ENCODE data around the gene ITPR3. TPM values are rescaled to one million over a fixed set of nuclear protein-coding genes. Genes with fewer than 3 reads are reported as not detected.

Gene ITPR3
- total RNA-seq, 4 donors from 2014 or later: 174 to 206 (median 199) TPM

- peaks cover 2% of the 10 kb centered on the region for H3K4me1 ChIP-seq
- TF ChIP-seq POLR2A (IDR thresholded peaks at IDR 0.05) (no peak), CTCF (IDR thresholded peaks at IDR 0.05) (no peak), EP300 (IDR thresholded peaks at IDR 0.05) (no peak), POLR2AphosphoS5 (IDR thresholded peaks at IDR 0.05) (no peak)
- 90% methylated on average over 21 of the region's 27 CpGs for WGBS
- no peak overlapping the region for H3K27ac ChIP-seq
- no peaks in the 10 kb centered on the region for H3K27me3 ChIP-seq
- H3K4me3 ChIP-seq: no peak overlapping the region
- H3K36me3 ChIP-seq: peaks cover 100% of the 10 kb centered on the region
- no peak for DNase-seq (ENCODE audit: low spot score in 2 of 2)
- no peaks in the 10 kb centered on the region for H3K9me3 ChIP-seq
Observed at GRCh38 chr6:33686981-33687975, 66.2 kb downstream of the ITPR3 start.

GRCh38 chr6:33688006-33688405 lies 66.9 kb downstream of the ITPR3 start:
- no peaks in the 10 kb centered on the region for H3K27me3 ChIP-seq
- H3K4me1 ChIP-seq: peaks cover 7% of the 10 kb centered on the region
- H3K36me3 ChIP-seq: peaks cover 98% of the 10 kb centered on the region
- H3K4me3 ChIP-seq: no peak overlapping the region
- H3K9me3 ChIP-seq: no peaks in the 10 kb centered on the region
- H3K27ac ChIP-seq: no peak overlapping the region
- TF ChIP-seq EP300 (IDR thresholded peaks at IDR 0.05): no peak
- no peak for TF ChIP-seq POLR2AphosphoS5 (IDR thresholded peaks at IDR 0.05)
- no peak for TF ChIP-seq CTCF (IDR thresholded peaks at IDR 0.05)
- TF ChIP-seq POLR2A (IDR thresholded peaks at IDR 0.05): no peak
- DNase-seq (ENCODE audit: low spot score in 2 of 2): no peak
- 93% methylated on average over 15 of the region's 20 CpGs for WGBS

- peaks cover 11% of the 10 kb centered on the region for H3K4me1 ChIP-seq
- TF ChIP-seq POLR2AphosphoS5 (IDR thresholded peaks at IDR 0.05) (no peak), POLR2A (IDR thresholded peaks at IDR 0.05) (no peak), EP300 (IDR thresholded peaks at IDR 0.05) (no peak), CTCF (IDR thresholded peaks at IDR 0.05) (no peak)
- 91% methylated on average over 19 of the region's 25 CpGs for WGBS
- no peaks in the 10 kb centered on the region for H3K27me3 ChIP-seq
- no peak overlapping the region for H3K27ac ChIP-seq
- DNase-seq (ENCODE audit: low spot score in 2 of 2): no peak
- no peak overlapping the region for H3K4me3 ChIP-seq
- peaks cover 98% of the 10 kb centered on the region for H3K36me3 ChIP-seq
- no peaks in the 10 kb centered on the region for H3K9me3 ChIP-seq
Observed at GRCh38 chr6:33688451-33689147, 67.5 kb downstream of the ITPR3 start.

GRCh38 chr6:33689148-33689494 lies 68.0 kb downstream of the ITPR3 start:
- Histone ChIP-seq H3K27me3 (no peaks in the 10 kb centered on the region), H3K9me3 (no peaks in the 10 kb centered on the region), H3K36me3 (peaks cover 97% of the 10 kb centered on the region), H3K27ac (no peak overlapping the region), H3K4me3 (no peak overlapping the region), H3K4me1 (peaks cover 17% of the 10 kb centered on the region)
- DNase-seq (ENCODE audit: low spot score in 2 of 2): no peak
- TF ChIP-seq CTCF (IDR thresholded peaks at IDR 0.05) (no peak), POLR2AphosphoS5 (IDR thresholded peaks at IDR 0.05) (no peak), POLR2A (IDR thresholded peaks at IDR 0.05) (no peak), EP300 (IDR thresholded peaks at IDR 0.05) (no peak)
- WGBS: 82% methylated on average over 12 of the region's 12 CpGs

GRCh38 chr6:33689879-33690278 lies 68.8 kb downstream of the ITPR3 start:
- 87% methylated on average over 9 of the region's 10 CpGs for WGBS
- TF ChIP-seq CTCF (IDR thresholded peaks at IDR 0.05) (no peak), EP300 (IDR thresholded peaks at IDR 0.05) (no peak), POLR2AphosphoS5 (IDR thresholded peaks at IDR 0.05) (no peak), POLR2A (IDR thresholded peaks at IDR 0.05) (no peak)
- no peak for DNase-seq (ENCODE audit: low spot score in 2 of 2)
- H3K4me1 ChIP-seq: peaks cover 24% of the 10 kb centered on the region
- no peaks in the 10 kb centered on the region for H3K27me3 ChIP-seq
- H3K27ac ChIP-seq: no peak overlapping the region
- H3K36me3 ChIP-seq: peaks cover 97% of the 10 kb centered on the region
- no peaks in the 10 kb centered on the region for H3K9me3 ChIP-seq
- no peak overlapping the region for H3K4me3 ChIP-seq

All from suprapubic skin (tissue), 4 donors.